ENCODE measurements around the gene TRIM10. TPM values are rescaled to one million over a fixed set of nuclear protein-coding genes. Genes with fewer than 3 reads are reported as not detected.
A peak's percentile ranks its signal among the peaks of the same experiment; 100 is the strongest.
"Not testable (repeated sequence)": the region's sequence is repeated elsewhere in the genome, so short reads cannot be mapped to it uniquely, and the experiment has no call there.

Gene TRIM10
- total RNA-seq, 1 experiment from 2014 or later, result 0.95 TPM

DNA sequence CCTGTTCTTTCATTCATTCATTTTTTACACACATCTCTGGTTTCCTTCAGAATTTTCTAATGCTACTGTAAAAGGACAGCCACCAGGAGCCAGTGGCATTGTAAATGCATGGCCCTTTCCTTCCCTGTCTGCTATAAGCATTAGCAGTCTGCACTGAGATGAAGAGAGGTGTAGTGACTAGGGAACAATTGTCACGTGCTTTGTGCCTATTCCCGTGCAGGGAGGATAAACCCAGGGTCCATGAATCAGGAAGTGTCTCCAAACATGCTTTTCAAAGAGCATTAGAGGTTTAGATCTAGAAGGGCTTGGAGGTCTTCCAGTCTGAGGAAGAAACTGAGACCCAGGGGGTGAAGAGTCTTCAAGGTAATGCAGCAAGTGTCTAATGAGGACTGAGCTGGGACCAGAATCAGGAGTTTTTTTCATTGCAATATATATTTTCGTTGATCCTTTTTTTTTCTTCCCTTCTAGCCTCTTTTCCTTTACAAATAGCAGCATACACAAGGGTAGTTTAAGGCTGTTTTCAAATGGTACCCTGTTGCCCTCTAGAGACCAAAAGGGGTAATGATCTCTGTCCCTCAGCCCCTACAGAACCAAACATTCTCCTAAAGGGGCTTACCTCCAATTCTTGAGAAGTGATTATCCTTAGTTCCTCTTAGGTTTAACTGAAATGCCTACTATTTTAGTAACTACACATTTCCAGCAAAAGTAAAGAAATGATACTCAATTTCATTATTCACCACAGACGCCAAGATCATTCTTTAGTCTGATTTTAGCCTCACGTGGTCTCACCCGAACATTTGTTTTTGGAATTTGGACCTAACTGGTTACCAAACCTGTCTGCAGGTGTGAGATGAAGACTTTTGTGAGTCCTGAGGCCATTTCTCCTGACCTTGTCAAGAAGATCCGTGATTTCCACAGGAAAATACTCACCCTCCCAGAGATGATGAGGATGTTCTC is 8.9 kb upstream of the TRIM10 start:
- Mint-ChIP-seq H3K27ac (ENCODE audit: unreplicated experiment) (no peak overlapping the region), H3K27me3 (ENCODE audit: insufficient read depth, unreplicated experiment) (no peaks in the 10 kb centered on the region), H3K4me3 (ENCODE audit: unreplicated experiment) (no peak overlapping the region), H3K36me3 (ENCODE audit: insufficient read depth, unreplicated experiment) (no peaks in the 10 kb centered on the region), H3K9me3 (ENCODE audit: unreplicated experiment) (no peaks in the 10 kb centered on the region), H3K4me1 (ENCODE audit: low read depth, unreplicated experiment) (no peaks in the 10 kb centered on the region)
- H3K36me3 ChIP-seq (ENCODE audit: control insufficient read depth, insufficient read depth, low read length), result peaks cover 3% of the 10 kb centered on the region
- ChIA-PET CTCF (no interaction called here), POLR2A (no interaction called here)
- peak in 1 of 2 experiments; percentile 51 for DNase-seq
- H3K4me1 ChIP-seq, result no peaks in the 10 kb centered on the region
- intact Hi-C loops (cut with micrococcal nuclease; ENCODE audit: unreplicated experiment), result loop anchor here (1.0 kb wide), 3 partner anchors 21 to 67 kb away; no protein-coding TSS in a partner anchor
- TF ChIP-seq, protein P1, sequence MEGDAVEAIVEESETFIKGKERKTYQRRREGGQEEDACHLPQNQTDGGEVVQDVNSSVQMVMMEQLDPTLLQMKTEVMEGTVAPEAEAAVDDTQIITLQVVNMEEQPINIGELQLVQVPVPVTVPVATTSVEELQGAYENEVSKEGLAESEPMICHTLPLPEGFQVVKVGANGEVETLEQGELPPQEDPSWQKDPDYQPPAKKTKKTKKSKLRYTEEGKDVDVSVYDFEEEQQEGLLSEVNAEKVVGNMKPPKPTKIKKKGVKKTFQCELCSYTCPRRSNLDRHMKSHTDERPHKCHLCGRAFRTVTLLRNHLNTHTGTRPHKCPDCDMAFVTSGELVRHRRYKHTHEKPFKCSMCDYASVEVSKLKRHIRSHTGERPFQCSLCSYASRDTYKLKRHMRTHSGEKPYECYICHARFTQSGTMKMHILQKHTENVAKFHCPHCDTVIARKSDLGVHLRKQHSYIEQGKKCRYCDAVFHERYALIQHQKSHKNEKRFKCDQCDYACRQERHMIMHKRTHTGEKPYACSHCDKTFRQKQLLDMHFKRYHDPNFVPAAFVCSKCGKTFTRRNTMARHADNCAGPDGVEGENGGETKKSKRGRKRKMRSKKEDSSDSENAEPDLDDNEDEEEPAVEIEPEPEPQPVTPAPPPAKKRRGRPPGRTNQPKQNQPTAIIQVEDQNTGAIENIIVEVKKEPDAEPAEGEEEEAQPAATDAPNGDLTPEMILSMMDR (IDR thresholded peaks at IDR 0.05; ENCODE audit: insufficient read depth in 1 of 2, low read depth in 1 of 2, low read length in 1 of 2, severe bottlenecking in 1 of 2, unreplicated experiment in 1 of 2), result peak; percentile 70 to 80
- no peak overlapping the region for H3K4me3 ChIP-seq (ENCODE audit: low read depth, low read length)
- H3K9me3 ChIP-seq, result no peaks in the 10 kb centered on the region
- no TSS peak for BruUV-seq (replicated peaks)
- no peaks in the 10 kb centered on the region for H3K27me3 ChIP-seq (replicated peaks; ENCODE audit: control insufficient read depth, insufficient read depth, low read length)

DNA sequence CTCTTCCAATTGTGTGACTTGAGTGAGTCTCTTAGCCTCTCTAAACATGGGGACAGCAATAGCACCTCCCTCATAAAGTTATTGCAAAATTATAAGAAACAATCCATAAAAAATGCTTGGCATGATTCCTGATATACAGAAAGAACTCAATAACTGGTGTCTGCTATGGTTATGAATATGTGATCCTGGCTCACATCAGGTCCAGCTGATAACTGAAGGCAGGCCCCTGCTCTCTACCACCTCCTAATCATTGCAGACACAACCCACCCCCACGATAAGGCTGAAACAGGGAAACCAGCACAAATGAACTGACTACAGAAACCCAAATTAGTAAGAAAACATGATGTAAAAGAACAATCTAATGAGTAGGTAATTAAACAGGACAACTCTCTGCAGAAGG is 7.7 kb upstream of the TRIM10 start:
- no peaks in the 10 kb centered on the region for H3K27me3 Mint-ChIP-seq (ENCODE audit: insufficient read depth, unreplicated experiment)
- H3K36me3 Mint-ChIP-seq (ENCODE audit: insufficient read depth, unreplicated experiment), result no peaks in the 10 kb centered on the region
- Histone ChIP-seq H3K27me3 (replicated peaks; ENCODE audit: control insufficient read depth, insufficient read depth, low read length) (no peaks in the 10 kb centered on the region), H3K36me3 (ENCODE audit: control insufficient read depth, insufficient read depth, low read length) (peaks cover 3% of the 10 kb centered on the region), H3K4me1 (no peaks in the 10 kb centered on the region), H3K9me3 (no peaks in the 10 kb centered on the region), H3K4me3 (ENCODE audit: low read depth, low read length) (no peak overlapping the region)
- TF ChIP-seq, protein P1 (IDR thresholded peaks at IDR 0.05; ENCODE audit: insufficient read depth in 1 of 2, low read depth in 1 of 2, low read length in 1 of 2, severe bottlenecking in 1 of 2, unreplicated experiment in 1 of 2), result no peak
- no peak overlapping the region for H3K4me3 Mint-ChIP-seq (ENCODE audit: unreplicated experiment)
- POLR2A ChIA-PET, result no interaction called here
- H3K9me3 Mint-ChIP-seq (ENCODE audit: unreplicated experiment), result no peaks in the 10 kb centered on the region
- CTCF ChIA-PET, result no interaction called here
- no TSS peak for BruUV-seq (replicated peaks)
- intact Hi-C loops (cut with micrococcal nuclease; ENCODE audit: unreplicated experiment), result no loop called here
- no peak for DNase-seq
- H3K27ac Mint-ChIP-seq (ENCODE audit: unreplicated experiment), result no peak overlapping the region
- peaks cover 7% of the 10 kb centered on the region for H3K4me1 Mint-ChIP-seq (ENCODE audit: low read depth, unreplicated experiment)

DNA sequence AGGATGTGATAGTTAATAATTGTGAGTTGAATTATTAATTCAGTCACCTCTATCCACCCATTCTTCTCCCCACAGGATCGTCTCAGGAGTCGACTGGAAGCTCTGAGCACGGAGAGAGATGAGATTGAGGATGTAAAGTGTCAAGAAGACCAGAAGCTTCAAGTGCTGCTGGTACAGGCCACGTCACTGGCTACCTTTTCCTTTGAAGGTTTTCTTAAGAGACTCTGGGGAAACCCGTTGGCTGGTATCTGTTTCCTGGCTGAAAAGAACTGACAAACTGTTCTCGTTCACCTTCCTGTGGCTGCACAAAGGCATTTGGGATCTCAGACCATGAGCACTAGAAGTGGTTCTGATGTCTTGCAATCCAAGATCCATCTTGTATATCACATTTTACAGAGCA is 6.1 kb upstream of the TRIM10 start:
- no peaks in the 10 kb centered on the region for H3K9me3 ChIP-seq
- ChIA-PET POLR2A (no interaction called here), CTCF (interaction anchor here (0.6 kb wide), 1 partner anchor 51 kb away, joined by 4 read pairs; no protein-coding TSS in a partner anchor)
- no TSS peak for BruUV-seq (replicated peaks)
- no peak overlapping the region for H3K27ac Mint-ChIP-seq (ENCODE audit: unreplicated experiment)
- no peaks in the 10 kb centered on the region for H3K4me1 ChIP-seq
- H3K36me3 ChIP-seq (ENCODE audit: control insufficient read depth, insufficient read depth, low read length), result peaks cover 3% of the 10 kb centered on the region
- intact Hi-C loops (cut with micrococcal nuclease; ENCODE audit: unreplicated experiment), result no loop called here
- H3K4me1 Mint-ChIP-seq (ENCODE audit: low read depth, unreplicated experiment), result peaks cover 12% of the 10 kb centered on the region
- H3K27me3 ChIP-seq (replicated peaks; ENCODE audit: control insufficient read depth, insufficient read depth, low read length), result no peaks in the 10 kb centered on the region
- no peak overlapping the region for H3K4me3 Mint-ChIP-seq (ENCODE audit: unreplicated experiment)
- no peaks in the 10 kb centered on the region for H3K27me3 Mint-ChIP-seq (ENCODE audit: insufficient read depth, unreplicated experiment)
- no peak overlapping the region for H3K4me3 ChIP-seq (ENCODE audit: low read depth, low read length)
- TF ChIP-seq, protein P1 (IDR thresholded peaks at IDR 0.05; ENCODE audit: insufficient read depth in 1 of 2, low read depth in 1 of 2, low read length in 1 of 2, severe bottlenecking in 1 of 2, unreplicated experiment in 1 of 2), result no peak
- no peak for DNase-seq
- no peaks in the 10 kb centered on the region for H3K36me3 Mint-ChIP-seq (ENCODE audit: insufficient read depth, unreplicated experiment)
- no peaks in the 10 kb centered on the region for H3K9me3 Mint-ChIP-seq (ENCODE audit: unreplicated experiment)

DNA sequence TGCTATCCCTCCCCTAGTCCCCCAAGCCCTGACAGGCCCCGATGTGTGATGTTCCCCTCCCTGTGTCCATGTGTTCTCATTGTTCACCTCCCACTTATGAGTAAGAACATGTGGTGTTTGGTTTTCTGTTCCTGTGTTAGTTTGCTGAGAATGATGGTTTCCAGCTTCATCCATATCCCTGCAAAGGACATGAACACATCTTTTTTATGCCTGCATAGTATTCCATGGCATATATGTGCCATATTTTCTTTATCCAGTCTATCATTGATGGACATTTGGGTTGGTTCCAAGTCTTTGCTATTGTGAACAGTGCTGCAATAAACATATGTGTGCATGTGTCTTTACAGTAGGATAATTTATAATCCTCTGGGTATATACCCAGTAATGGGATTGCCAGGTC is 4.2 kb upstream of the TRIM10 start:
- BruUV-seq (replicated peaks); H3K36me3 ChIP-seq (ENCODE audit: control insufficient read depth, insufficient read depth, low read length); H3K9me3 ChIP-seq; H3K9me3 Mint-ChIP-seq (ENCODE audit: unreplicated experiment); H3K27me3 ChIP-seq (replicated peaks; ENCODE audit: control insufficient read depth, insufficient read depth, low read length); intact Hi-C loops (cut with micrococcal nuclease; ENCODE audit: unreplicated experiment); H3K4me1 ChIP-seq; H3K4me3 ChIP-seq (ENCODE audit: low read depth, low read length); H3K36me3 Mint-ChIP-seq (ENCODE audit: insufficient read depth, unreplicated experiment); POLR2A ChIA-PET; DNase-seq; H3K27ac Mint-ChIP-seq (ENCODE audit: unreplicated experiment); H3K27me3 Mint-ChIP-seq (ENCODE audit: insufficient read depth, unreplicated experiment); CTCF ChIA-PET: not testable (repeated sequence)
- Mint-ChIP-seq H3K4me3 (ENCODE audit: unreplicated experiment) (peak overlapping the region; percentile 92), H3K4me1 (ENCODE audit: low read depth, unreplicated experiment) (peaks cover 14% of the 10 kb centered on the region)

Data from Caco-2 (cell line).